Bone marrow (tissue), 2 donors: ENCODE results near the gene HTR2B.
A peak's percentile ranks its signal among the peaks of the same experiment; 100 is the strongest.
"Not testable (repeated sequence)": the region's sequence is repeated elsewhere in the genome, so short reads cannot be mapped to it uniquely, and the experiment has no call there.

Source experiments
- DNase-seq, 2 donors: peaks; one replicate each; lab custom pipeline; 2025; lab: John Stamatoyannopoulos, UW

HTR2B gene

DNA sequence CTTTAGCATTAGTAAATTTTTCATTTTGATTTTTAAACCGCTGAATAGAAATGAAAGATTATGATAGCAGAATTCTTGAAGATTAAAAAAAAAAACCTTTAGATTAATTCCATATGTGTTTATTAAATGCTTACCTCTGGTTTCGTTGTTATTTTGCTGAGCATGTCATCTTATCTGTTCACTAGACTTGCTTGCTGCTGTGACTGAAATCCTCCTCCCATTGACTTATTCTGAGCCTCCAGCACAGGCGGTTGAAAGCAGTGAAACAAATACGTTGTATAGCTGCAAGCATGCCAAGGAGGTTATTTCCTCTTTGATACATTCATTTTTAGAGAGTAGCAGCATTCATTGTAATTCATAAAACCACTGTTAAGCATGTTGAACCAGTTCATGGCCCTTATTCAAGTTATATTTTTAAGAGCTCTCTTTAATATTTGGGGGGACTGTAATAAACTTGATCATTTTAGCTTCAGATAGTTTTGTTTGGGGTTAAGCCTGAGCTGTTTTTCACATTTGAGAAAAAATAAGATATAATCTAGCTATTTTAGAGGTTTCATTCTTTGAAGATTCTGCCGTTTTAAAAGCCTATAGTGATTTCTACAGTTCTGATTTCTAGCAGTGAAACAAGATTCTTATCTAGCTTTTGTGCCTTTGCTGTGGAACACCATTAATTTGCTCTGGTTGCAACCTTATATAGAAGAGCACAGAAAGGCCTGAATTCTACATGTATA is at the start of gene HTR2B:
Gene HTR2B, minus strand, starts transcription at position 205 of the 731 bp plus-strand sequence. CDS start 1,278 bp downstream, outside the sequence.
- no peak for DNase-seq

GRCh38 chr2:231174211-231174651 is 49.4 kb upstream of the HTR2B start:
- DNase-seq: peak in 1 of 2 donors; percentile 23

GRCh38 chr2:231172025-231172424 is 47.2 kb upstream of the HTR2B start:
- DNase-seq: no peak

DNA sequence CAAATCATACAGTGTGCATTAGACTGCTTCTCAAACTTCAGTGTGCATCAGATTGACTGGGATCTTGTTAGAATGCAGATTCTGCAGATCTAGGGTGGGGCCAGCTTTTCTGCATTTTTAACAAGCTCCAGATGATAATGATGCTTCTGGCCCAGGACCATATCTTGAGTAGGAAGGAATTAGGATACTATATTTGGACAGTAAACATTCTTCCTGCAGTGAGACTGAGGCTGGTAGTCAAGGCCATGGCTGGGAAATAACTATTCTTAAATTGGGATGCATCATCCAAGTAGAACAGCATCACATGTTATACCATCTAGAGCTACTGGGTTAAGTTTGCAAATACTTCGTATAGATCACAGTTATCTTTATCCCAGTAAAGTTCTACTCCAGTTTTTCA is 45.2 kb upstream of the HTR2B start:
- no peak for DNase-seq

- DNase-seq: no peak
These were observed 44.6 kb upstream of the HTR2B start for GRCh38 chr2:231169488-231169887.

DNA sequence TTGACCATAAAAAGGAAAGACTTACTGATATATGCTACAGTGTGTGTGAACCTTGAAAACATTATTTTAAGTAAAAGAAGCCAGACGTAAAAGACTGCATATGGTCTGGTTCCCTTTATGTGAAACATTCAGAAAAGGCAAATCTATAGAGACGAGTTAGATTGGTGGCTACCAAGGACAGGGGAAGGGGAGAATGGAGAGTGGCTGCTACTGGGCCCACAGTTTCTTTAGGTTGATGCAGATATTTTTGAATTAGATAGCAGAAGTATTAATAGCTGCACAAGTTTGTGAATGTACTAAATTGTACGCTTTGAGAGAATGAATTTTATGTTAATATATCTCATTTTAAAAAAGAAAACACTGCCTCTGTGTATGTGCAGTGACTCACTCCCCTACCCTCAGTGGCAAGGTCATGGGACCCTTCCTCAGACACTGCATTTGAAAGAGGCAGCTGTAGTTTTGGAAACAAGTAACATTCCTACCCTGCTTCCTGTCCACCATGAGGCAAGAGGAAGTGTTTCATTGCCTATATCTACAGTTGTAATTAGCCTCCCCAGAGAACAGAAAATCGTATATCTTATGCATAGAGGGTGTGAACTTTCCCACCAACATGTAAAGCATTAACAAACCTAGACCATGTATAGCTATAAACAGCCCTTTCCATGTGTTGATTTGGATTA is 43.8 kb upstream of the HTR2B start:
- DNase-seq: peak in 1 of 2 donors; percentile 22

DNA sequence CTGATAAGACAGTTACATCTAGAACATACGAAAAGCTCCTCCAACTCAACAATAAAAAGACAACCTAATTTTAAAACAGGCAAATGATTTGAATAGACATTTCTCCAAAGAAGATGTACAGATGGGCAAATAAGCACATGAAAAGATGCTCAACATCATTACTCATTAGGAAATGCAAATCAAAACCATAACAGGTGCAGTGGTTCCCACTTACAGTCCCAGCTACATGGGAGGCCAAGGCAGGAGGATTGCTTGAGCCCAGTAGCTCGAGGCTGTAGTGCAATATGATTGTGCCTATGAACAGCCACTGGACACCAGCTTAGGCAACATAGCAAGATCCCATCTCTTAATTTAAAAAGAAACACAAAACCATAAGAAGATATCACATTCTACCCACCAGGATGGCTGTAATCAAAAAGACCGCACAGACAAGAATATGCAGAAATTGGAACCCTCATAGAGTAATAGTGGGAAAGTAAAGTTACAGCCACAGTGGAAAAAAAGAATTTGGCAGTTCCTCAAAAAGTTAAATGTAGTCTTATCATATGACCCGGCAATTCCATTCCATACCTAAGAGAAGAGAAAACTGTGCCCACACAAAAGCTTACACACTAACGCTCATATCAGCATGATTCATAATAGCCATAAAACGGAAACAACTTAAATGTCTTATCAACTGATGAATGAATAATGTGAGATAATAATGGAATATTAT is 43.1 kb upstream of the HTR2B start:
- no peak for DNase-seq

GRCh38 chr2:231163414-231164095 is 38.7 kb upstream of the HTR2B start:
- DNase-seq: no peak

GRCh38 chr2:231163011-231163410 is 38.2 kb upstream of the HTR2B start:
- DNase-seq: no peak

GRCh38 chr2:231161877-231162329 is 37.1 kb upstream of the HTR2B start:
- no peak for DNase-seq

DNA sequence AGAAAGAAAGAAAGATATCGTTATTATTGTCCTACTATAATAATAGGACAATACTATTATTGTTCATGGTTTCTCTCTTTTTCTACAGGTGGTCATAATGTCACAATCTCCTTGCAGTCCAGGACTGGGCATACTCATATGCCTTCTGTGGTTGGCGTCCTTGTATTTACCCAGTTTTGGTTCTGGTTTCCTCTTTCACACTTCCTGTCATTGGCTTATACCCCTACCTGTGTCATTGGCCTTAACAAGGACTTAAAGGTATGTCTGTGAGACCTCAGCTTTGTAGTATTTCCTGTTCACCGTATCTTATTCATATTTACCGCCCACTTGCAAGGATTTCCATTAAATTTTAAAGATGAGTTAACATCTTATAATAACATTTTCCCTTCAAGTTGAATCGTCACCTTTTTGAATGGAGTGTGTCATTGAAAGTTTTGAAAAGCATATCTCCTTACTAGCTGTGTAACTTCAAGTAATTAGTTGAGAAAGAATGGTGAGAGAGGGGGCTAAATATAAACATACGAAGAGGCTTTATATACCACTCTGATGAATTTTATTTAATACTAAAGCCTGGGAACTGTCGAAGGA is 36.5 kb upstream of the HTR2B start:
- DNase-seq: no peak

- DNase-seq: no peak
These were observed 35.9 kb upstream of the HTR2B start for GRCh38 chr2:231160701-231161100.

GRCh38 chr2:231159306-231159705 is 34.5 kb upstream of the HTR2B start:
- no peak for DNase-seq

DNA sequence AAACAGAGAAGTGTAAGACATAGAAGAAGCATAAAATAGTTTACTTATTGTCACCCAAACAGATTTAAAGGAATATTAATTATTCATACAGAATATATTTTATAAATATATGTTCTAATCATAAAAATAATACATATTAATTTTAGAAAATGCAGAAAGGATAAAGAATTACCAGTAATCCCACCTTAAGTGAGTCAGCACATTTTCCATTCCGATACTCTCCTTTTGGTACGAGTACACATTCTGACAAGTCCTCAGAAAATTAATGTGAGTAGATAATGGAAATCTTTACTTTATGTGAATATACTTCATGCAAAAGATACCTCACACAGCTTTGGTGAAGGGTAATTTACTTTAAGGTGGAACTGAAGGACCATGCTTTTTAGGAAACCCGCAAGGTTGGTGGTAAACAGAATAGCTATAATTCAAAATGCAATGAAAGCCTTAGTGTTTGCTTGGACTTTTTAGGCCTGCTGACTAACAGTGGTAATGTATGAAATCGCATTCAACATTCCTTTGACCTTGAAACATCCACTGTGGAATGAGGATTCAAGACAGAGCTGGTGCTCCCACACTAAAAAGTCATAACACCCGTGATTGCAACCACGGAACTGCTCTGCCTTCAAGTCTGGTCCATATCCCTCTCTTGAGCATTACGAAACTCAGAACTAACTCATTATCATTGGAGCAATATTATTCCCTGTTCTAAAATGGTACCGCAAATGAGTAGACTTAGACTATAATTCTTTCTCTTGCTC is 28.1 kb upstream of the HTR2B start:
- DNase-seq: no peak

DNA sequence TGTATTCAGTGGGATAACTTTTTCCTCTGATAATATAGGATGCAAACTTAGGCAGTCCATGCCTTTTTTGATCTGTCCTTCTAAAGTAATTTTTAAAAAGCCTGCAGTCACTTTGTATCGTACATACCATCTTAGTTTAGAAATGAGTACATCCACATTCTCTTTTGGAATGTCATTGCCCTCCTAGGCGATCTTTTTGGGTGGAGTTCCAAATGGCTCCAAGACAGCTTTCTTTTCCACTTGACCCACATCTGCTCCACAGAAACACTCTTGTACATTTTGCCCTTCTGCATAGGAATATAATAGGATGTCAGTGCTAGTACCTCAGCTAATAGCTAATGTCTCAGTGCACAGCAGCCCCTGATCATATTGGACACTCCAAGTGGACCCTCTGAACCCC is 21.8 kb upstream of the HTR2B start:
- DNase-seq: no peak

GRCh38 chr2:231144896-231145295 is 20.1 kb upstream of the HTR2B start:
- DNase-seq: no peak

DNA sequence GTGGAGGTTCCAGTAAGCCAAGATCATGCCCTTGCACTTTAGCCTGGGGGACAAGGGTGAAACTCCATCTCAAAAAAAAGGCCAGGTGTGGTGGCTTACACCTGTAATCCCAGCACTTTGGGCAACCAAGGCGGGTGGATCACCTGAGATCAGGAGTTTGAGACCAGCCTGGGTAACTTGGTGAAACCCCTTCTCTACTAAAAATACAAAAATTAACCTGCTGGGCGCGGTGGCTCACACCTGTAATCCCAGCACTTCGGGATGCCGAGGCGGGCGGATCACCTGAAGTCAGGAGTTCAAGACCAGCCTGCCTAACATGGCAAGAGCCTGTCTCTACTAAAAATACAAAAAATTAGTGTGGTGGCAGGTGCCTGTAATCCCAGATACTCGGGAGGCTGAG is 16.0 kb upstream of the HTR2B start:
- not testable (repeated sequence) for DNase-seq

GRCh38 chr2:231139796-231140195 is 15.0 kb upstream of the HTR2B start:
- no peak for DNase-seq

GRCh38 chr2:231138699-231139098 is 13.9 kb upstream of the HTR2B start:
- no peak for DNase-seq

DNA sequence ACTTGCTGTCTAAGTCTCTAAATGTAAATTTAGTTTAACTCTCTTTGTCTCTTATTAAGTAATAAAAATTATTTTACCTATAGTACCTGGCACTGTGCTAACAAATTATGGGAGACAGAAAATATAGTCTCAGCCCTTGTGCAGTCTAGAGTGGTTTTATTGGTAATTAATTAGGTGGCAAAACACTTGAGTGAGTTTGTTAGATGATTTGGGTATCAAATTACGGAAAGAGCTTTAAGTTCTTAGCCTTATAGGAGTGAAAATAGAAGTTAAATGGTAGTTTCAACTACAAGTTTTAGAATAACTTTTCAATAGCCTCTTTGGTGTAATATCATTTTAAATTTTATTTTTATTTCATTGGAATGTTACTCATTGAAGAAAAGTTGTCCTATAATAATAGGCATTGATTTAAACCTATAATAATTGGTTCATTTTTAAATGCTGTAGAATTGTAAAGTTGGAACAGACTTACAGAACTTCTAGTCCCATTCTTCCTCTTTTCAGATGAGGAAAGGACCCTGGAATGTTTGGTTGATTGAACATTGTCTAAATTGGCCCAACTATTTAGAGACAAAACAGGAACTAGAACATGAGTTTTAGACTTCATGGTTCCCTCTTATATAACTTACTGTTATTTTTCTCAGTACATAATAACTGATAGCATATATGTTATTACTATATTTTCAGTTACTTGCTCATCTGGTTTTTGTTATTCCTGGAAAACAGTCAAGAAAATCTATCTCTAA is 10.2 kb upstream of the HTR2B start:
- no peak for DNase-seq
